Stimulated activated CD4-positive, alpha-beta T cell treated with anti-CD3 and anti-CD28 coated beads, Interleukin-1b, Interleukin-23, amount 100 ng/mL, for 1 hour (primary cell): ENCODE measurements around the gene DGKI.
"Not testable (repeated sequence)": the region's sequence is repeated elsewhere in the genome, so short reads cannot be mapped to it uniquely, and the experiment has no call there.

Experiments
- DNase-seq, 2 donors: peaks; one replicate each; pipeline ENCODE4 v3.0.0-alpha.2; 2020; ENCODE audit warnings: low read depth in 2 of 2

Gene DGKI

DNA sequence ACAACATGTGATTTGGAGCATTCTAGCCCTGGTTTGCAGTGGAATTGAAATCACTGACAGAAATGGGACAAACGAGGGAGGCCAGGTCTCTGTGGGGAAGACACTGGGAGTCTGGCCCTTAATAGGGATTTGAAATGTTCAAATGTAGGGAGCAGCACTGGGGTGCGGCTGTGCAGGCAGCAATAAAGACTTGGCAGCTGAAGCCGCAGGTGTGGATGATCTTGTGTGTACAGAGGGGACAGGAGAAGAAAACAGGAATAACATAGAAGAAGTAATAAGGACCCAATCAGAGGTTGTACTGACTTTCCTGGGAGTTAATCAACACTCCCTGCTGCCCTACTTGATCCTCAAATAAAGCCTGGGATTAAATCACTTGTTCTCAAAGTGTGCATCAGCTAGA, 375.6 kb downstream of the DGKI start:
- no peak for DNase-seq

DNA sequence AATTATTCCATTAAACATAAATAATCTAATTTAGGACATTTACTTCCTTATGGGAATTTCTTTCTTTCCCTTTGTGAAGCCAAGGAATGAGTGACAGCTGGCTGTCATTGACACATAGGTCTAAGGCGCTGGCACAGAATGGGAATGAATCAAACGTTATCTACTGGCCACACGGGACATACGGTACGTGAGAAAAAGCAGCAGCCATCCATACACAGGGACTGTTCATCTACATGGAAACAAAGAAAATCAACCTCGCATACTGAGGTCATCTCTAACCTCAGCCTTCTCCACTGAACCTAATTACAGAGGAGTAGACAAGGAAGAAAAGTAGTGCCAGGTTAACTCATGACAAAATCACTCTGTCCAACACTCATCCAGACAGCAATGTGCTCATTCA, 376.9 kb downstream of the DGKI start:
- no peak for DNase-seq

DNA sequence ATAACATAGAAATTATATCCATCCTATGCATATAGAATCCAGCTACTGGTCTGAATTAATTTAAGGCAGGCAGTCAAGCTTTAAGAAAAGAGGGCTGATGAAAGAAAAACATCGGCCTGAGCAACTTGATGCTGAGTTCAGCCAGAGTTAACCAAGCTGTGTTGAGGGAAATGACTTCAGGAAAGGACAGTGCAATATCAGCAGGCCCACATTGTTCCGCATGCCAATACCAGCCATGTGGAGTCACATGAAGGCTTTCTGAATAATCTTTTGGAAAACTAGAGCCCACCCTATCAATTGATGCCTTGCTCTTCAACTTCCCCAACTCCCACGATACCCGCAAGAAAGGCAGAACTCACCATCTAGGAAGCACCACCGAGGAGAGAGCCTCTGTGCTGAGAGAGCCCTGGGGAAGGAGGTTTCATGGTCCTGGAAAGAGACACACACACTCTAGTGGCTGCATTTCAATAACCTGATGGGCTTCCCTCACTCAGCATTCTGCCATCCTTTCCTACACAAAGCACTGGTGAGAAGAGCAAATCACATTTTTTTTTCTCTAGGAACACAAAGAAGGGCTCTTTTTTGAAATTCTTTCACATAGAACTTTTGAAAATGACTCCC, 377.5 kb downstream of the DGKI start:
- no peak for DNase-seq

DNA sequence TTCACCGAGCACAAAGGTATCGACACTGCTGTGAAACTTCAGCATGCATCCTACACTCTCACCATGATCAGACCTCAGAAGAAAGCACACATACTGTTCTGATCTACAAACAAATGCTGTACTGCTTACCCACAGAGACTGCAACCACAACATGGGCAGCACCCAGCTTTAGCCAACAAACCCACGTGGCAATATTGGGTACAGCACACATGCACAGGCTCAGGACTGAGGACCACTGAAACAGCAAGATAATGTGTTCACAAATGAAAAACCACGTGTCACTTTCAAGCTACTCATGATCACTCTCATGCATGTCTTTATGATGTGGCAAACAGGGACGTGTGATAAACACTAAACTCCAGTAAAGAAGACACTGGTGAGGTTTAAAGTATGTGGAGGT, 383.9 kb downstream of the DGKI start:
- no peak for DNase-seq

DNA sequence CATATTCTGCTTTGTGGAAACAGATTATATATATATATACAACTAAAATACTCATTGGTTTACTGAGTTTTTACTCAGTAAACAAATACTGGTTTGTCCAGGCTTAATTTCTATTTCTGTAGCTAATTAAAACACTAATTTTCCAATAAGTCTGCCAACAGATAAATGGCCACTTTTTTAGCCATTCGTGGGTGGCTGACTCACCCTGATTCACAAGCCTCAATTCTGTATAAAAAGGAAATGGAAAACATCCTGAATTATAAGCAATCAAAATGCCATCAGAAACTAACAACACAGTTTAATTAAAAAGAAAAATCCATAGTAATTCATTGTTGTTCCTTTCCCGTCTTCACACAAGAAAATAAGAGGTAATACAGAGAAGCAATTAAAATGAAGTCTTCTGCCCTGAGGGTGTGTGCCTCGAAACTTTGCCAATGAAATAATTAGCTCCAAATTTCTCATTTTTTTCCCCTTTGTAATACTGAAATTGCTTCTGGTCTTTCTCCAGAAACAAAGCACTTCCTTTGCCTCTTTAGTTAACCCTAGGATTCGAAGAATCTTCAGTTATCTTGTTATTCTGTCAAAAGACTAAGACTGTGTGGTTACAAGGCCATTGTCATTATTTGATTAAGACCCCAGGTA, 384.6 kb downstream of the DGKI start:
- DNase-seq = no peak

DNA sequence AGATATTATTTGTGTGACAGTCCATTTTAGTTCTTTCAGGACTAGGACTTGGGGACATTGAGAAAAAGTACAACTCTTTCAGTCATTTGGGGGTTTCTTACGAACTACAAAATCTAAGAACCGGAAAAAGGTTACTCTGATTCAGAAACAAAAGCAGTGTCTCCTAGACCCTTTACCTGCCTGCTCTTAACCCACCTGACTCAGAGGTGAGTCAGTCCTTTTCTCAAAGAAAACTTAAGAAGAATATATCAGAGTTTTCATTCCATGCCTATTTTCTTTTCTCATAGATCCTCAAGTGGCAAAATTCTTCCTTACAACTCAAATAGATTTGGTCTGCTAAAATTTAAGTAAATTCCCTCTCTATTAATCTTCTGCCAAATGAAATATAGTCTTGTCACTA, 388.4 kb downstream of the DGKI start:
- no peak for DNase-seq

DNA sequence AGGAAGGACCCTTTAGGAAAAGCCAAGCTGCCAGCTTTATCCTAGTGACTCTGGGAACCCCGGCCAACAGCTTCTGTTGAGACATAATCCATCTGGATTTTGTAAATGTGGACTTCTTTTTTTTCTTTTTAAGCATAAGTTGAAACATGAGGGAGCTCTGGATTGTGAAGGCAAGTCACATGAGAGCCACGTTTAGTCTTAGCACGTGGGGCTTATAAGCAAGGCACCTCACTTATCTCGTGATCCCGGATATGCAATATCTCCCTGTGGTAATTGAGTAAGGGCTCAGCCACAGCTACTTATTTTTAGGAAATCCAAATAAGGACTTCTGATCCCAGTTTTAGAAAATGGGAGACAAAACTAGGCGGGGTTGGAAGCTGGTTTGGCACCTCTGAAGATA, 392.0 kb downstream of the DGKI start:
- DNase-seq = no peak

DNA sequence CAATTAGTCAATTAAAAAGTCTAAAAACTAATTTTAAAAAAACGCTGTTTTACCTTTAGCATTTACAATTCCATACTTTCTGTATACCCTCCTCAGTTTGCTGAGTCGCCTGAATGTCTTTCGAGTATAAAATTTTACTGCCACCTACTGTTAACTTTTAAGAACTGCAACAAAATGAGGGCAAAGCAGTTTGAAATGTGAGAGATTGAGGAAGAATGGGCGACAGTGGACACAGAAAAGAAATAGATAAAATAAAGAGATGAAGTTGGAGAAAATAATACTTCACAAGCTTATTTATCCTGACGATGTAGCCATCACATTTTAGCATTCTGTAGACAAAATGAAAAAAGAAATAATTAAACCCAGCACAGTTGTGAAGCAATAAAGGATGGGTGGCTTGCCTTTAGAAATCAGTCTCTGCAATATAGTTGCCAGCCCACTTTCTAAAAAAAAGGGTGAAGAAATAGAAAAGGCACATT, 392.5 kb downstream of the DGKI start:
- no peak for DNase-seq

DNA sequence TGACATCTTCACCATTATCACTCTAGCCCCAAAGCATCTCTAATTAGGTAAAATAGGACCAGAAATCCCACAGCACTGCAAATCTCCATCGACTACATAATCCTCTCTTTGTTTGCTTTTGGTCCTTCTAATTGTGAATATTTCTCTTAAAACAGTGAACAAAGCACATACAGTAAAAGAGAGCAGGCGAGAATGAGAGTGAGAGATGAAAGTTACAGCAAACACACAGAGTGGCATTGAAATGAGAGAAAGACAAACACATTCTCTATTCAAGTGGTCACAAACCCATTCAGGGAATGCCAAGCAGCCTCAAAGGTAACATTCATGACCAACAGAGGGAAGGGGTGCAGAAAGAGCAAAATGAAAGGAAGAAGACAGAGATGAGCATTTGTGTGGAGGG, 393.4 kb downstream of the DGKI start:
- DNase-seq = no peak

DNA sequence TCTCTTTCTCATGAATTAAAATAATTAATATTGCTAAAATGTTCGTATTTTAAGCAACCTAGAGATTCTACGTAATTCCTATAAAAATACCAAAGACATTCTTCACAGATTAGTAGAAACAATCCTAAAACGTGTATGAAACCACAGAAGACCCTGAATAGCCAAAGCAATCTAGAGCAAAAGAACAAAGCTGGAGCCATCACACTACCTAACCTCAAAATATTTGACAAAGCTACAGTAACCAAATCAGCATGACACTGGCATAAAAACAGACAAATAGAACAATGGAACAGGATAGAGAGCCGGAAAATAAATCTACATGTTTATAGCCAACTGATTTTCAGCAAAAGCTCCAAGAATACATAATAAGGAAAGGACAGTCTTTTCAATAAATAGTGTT, 397.8 kb downstream of the DGKI start:
- no peak for DNase-seq

DNA sequence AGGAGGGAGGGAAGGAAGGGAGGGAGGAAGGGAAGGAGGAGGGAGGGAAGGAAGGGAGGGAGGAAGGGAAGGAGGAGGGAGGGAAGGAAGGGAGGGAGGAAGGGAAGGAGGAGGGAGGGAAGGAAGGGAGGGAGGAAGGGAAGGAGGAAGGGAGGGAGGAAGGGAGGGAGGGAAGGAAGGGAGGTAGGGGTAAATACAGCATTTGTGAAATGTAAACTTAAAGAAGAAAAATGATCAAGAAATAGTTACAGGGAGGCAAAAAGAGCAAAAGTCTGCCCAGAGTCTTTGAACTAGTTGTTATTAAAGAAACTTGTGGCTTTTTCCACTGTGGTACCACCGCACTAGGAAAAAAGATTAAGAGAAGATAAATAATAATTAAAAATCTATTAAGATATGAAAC, 398.2 kb downstream of the DGKI start:
- not testable (repeated sequence) for DNase-seq

DNA sequence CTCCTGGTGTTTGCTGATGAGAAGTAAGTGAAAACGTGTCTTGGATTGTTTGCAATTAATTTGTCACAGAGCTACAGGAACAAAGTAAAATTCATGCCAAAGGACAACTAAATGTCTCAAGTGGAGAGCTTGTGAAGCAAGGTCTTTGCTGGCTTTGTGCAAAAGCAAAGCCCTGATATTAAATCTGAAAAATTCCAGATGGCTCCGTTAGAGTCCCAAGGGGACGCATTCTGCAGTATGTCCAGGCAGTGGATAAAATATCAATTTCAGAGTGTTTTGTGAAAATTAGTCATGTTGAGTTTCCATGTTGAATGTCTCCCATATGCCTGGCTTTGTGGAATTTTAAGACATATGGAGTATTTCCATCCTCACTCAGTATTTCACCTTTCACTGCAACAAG, 400.7 kb downstream of the DGKI start:
- DNase-seq = no peak

DNA sequence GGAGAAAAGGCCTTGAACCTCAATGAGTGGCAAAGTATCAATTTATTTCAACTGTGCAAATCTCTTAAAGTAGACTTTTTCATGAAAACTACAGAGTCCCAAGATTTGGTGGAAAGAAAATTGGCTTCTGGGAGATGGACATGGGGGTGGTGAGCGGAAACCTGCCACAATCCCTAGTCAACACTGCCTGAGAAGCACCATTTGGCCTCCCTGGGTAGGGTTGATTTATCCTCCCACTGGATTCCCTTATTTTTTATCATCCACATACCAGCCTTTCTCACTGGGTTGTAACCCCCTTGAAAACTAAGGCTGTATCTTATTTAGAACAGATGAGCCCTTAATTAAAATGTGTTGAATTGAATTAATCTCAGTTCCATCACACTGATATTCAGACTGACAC, 401.5 kb downstream of the DGKI start:
- DNase-seq = no peak

DNA sequence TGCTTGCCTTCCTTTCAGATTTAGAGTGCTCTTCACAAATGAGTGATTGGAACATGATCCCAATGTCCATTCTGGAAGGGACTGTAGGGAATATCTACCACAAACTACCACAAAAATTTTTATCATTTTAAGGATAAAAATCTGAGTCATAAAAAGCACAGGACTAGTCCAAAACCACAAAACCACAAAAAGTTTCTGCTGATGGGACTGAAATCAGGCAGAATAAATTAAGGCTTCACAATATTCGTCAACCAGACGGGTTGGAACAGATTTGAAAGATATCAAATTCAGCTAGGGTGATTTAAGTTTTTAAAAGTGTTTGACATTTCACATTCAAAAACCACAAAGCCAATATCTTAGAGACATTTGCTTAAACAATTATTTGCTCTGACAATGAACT, 403.2 kb downstream of the DGKI start:
- no peak for DNase-seq

DNA sequence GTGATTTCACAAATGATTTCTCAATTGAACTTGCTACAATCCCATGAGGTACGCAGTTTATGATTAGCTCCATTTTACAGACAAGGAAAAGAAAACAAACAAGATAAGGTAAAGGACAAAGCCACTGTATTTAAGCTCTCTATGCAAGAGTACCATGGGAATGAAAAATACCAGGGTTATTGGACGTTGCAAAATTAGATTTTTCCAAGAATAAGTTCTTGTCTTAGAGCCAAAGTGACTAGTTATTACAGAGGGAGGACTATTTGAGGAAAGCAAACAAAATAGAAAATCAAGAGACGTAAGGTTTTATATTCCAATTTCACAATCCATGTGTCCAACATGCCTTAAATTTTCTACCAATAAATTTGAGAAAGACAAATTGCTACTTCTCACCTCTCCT, 405.3 kb downstream of the DGKI start:
- no peak for DNase-seq

DNA sequence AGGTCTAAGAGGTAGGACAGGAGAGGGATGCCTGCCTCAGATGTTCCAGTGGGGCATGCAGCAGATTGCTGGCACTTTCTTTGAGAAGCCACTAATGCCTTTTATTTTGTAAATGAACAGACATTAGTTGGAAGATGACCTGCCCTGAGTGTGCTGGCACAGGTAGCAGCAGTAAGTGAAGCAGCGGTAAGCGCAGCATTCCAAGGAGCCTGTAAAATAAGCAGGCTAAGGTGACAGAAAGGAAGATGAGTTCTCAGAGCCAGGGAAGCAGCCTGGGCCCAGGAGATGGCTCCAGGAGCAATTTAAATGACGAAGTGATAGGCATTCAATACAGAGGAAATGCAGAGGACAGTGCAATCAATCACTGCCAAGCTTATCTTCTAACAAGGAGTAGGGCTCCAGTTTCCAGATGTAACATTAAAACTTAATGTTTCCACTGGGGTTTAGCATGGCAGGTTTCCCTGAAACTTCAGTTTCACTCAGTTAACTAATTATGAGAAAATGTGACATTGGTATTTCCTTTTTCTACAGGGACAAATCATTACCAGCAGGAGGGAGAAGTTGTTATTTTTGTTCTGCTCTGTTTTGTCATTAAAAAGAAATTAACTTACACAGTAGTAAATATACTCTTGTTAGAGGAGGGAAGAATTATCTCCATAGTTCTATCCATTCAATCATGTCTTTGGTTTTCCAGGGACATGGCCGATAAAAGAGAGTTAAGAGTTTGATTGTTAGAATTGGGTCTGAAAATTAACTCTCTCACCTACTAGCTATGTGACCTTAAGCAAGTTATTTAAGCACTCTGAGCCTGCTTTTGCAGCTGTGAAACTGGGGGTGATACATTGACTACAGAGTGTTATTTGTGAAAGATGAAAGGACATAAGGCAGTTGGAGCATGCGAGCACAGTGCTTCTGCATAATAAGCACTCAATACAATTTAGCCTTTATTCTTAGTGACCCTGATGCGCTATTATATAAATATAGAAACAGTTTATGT, 406.6 kb downstream of the DGKI start:
- no peak for DNase-seq

DNA sequence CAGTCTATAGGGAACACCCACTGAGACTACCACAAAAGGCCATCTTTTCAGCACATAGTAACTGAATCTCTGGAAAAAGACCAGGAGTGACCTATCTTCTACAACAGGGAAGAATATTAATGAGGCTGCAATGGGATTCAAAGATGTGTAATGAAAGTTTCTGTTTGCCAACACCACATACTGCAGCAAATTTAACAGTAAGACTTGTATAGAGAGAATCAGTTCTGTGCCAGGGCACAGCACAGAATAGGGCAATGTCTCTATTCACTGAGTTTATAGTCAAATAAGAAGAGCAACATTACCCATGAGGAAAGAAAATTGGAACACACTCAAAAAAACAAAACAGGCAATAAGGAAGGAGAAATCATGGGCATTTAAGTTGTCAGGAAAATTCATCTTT, 411.8 kb downstream of the DGKI start:
- no peak for DNase-seq

DNA sequence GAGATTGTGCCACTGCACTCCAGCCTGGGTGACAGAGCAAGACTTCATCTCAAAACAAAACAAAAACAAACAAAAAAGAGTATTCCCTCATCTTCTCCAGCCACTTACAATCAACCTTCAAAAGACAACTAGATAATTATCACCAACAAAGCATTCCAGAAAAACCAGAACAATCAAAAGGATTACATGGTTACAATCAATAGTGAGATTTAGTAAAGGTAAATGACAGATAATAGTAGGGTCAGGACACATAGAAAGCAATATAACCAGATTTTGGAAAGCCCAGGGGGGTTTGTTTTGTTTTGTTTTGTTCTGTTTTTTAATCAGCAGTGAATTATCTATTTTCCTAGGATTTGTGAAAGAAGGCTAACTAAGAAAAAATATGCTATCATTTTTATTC, 412.2 kb downstream of the DGKI start:
- no peak for DNase-seq

DNA sequence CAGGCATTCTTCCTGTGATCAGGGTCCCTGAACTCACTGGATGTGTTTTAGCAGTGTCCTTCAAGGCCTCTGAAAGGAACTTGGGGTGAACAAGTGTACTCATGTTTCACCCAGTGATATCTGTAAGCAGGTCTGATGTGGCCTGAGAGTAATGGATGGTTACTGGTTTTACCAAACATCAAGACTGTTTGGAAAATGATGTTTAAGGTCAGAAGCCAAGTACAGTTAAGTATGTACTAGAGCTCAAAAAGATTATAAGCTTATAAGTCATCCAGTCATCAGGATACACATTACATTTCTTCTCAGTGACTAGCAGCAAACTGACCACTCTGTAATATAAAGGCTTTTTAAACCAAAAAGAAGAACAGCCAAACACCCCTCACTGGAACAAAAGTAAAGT, 423.5 kb downstream of the DGKI start:
- no peak for DNase-seq

DNA sequence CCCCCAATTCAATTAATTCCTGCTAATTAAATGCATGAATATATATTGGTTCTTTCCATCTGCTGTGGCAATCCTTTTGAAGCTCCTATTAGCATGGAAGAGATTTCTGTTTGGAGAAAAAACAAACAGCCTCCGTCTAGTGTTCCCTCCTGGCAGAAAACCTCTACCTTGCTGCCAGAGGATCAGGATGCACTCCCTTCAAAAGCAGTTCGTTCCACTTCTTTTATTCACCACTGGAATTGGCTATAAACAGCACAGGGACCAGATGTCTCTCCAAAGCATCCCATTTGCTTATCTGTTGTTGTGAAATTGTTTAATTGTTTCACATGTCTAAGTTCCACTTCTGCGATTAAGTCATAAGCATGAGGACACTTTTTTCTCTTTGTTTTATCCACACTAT, 425.4 kb downstream of the DGKI start:
- no peak for DNase-seq

DNA sequence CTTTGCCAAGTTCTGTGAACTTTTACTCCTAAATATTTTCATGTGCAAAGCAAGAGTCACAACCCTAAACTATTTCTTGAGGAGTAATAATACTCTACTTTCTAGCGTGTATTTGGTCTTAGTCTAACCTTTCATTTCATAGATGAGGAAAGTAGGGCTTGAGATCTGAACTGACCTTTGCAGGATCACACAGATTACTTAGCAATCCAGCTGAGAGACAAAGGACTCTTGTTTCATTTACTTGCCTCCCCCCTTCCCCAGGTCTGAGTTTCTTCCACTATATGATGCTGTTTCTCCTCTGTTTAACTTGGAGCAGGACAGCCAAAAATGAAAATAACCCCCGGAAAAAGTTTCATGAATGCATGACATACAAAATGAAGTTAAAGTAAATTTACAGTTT, 427.9 kb downstream of the DGKI start:
- no peak for DNase-seq

DNA sequence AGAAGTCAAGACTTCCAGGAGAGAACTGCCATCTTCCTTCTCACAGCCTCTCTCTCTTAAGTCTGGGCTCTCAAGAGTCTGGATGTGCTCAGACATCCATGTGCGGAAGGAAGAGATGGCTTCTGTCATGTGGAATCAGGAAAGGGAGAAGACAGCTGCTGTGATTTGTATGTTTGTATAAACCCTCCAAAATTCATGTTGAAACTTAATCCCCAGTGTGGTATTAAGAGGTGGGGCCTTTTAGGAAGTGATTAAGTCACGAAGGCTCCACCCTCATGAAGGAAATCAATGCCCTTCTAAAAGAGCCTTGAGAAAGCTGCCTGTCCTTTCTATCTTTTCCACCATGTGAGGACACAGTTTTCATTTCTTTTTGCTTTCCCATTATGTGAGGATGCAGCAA, 429.3 kb downstream of the DGKI start:
- no peak for DNase-seq

DNA sequence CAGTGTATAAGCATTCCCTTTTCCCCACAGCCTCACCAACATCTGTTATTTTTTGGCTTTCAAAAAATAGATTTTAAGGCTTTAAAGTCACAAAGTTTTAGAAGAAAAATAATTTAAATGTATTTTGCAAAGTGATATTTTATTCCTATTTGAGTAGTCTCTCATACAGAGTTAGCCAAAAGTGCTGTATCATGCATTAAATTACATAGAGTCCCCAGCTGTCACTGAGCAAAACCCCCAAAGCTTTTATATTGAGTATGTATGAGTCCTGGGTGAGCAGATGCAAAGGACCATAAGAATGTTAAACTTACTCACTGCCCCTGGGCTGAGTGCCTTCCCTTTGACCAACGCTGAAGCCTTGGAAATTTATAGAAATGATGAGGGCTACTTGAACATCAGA, 432.9 kb downstream of the DGKI start:
- DNase-seq = no peak
